HG03103 (cell line): Measurements from ENCODE around the gene PIMREG.

Experiments used
- ATAC-seq: cut with Tn5 transposase; IDR thresholded peaks from one replicate; pipeline ENCODE4 v1.9.1; 2021; ENCODE audit warnings: low read depth; ENCODE audit not compliant: unreplicated experiment

PIMREG gene

GRCh38 chr17:6460531-6461161 is 16.4 kb downstream of the PIMREG start:
- no peak for ATAC-seq

- no peak for ATAC-seq
Observed at GRCh38 chr17:6461246-6461645, 17.0 kb downstream of the PIMREG start.

GRCh38 chr17:6461792-6462524 is 17.7 kb downstream of the PIMREG start:
- ATAC-seq = no peak

GRCh38 chr17:6462692-6463091 is 18.4 kb downstream of the PIMREG start:
- ATAC-seq = no peak

- no peak for ATAC-seq
Observed at GRCh38 chr17:6463616-6464445, 19.6 kb downstream of the PIMREG start.

- ATAC-seq = no peak
Observed at GRCh38 chr17:6464446-6465041, 20.3 kb downstream of the PIMREG start.

GRCh38 chr17:6465206-6466003 is 21.1 kb downstream of the PIMREG start:
- no peak for ATAC-seq

- no peak for ATAC-seq
Observed at GRCh38 chr17:6467567-6467966, 23.3 kb downstream of the PIMREG start.

- no peak for ATAC-seq
Observed at GRCh38 chr17:6468051-6468790, 24.0 kb downstream of the PIMREG start.

- ATAC-seq = no peak
Observed at GRCh38 chr17:6470146-6470718, 26.0 kb downstream of the PIMREG start.

GRCh38 chr17:6470751-6471521 is 26.7 kb downstream of the PIMREG start:
- no peak for ATAC-seq

- ATAC-seq = no peak
Observed at GRCh38 chr17:6471531-6472465, 27.5 kb downstream of the PIMREG start.

GRCh38 chr17:6472517-6472916 is 28.3 kb downstream of the PIMREG start:
- ATAC-seq = no peak

GRCh38 chr17:6473128-6473767 is 29.0 kb downstream of the PIMREG start:
- ATAC-seq = no peak

- no peak for ATAC-seq
Observed at GRCh38 chr17:6474376-6474775, 30.1 kb downstream of the PIMREG start.

- ATAC-seq = no peak
Observed at GRCh38 chr17:6474906-6475305, 30.7 kb downstream of the PIMREG start.

GRCh38 chr17:6475411-6475810 is 31.2 kb downstream of the PIMREG start:
- ATAC-seq = no peak
